ENCODE data around the gene LYL1. TPM values are rescaled to one million over a fixed set of nuclear protein-coding genes. Genes with fewer than 3 reads are reported as not detected.

LYL1 gene
- total RNA-seq, 3 donors from 2014 or later (not counting 1 experiment from before 2014, with no cell fraction given), result 2.0 to 7.7 (median 6.7) TPM

GRCh38 chr19:13053761-13054625, 48.7 kb downstream of the LYL1 start:
- intact Hi-C loops (cut with micrococcal nuclease), result loop anchor here (2.0 kb wide), 1 partner anchor 47 kb away; no protein-coding TSS in a partner anchor
- H3K4me3 Mint-ChIP-seq, result no peak overlapping the region
- ATAC-seq, result no peak
- WGBS (ENCODE audit: insufficient coverage), result 82% methylated on average over 17 of the region's 17 CpGs
- no peak overlapping the region for H3K27ac Mint-ChIP-seq
- TF ChIP-seq, protein P1, sequence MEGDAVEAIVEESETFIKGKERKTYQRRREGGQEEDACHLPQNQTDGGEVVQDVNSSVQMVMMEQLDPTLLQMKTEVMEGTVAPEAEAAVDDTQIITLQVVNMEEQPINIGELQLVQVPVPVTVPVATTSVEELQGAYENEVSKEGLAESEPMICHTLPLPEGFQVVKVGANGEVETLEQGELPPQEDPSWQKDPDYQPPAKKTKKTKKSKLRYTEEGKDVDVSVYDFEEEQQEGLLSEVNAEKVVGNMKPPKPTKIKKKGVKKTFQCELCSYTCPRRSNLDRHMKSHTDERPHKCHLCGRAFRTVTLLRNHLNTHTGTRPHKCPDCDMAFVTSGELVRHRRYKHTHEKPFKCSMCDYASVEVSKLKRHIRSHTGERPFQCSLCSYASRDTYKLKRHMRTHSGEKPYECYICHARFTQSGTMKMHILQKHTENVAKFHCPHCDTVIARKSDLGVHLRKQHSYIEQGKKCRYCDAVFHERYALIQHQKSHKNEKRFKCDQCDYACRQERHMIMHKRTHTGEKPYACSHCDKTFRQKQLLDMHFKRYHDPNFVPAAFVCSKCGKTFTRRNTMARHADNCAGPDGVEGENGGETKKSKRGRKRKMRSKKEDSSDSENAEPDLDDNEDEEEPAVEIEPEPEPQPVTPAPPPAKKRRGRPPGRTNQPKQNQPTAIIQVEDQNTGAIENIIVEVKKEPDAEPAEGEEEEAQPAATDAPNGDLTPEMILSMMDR (IDR thresholded peaks at IDR 0.05), result no peak
- Histone ChIP-seq H3K4me3 (ENCODE audit: low read length) (no peak overlapping the region), H3K4me1 (ENCODE audit: control insufficient read depth, insufficient read depth, low read length) (peaks cover 11% of the 10 kb centered on the region), H3K36me3 (ENCODE audit: control insufficient read depth, insufficient read depth, low read length) (no peaks in the 10 kb centered on the region), H3K27ac (ENCODE audit: low read length) (no peak overlapping the region), H3K9me3 (ENCODE audit: control insufficient read depth, insufficient read depth, low read length) (no peaks in the 10 kb centered on the region), H3K27me3 (ENCODE audit: control insufficient read depth, insufficient read depth, low read length) (peaks cover 9% of the 10 kb centered on the region)
- no peaks in the 10 kb centered on the region for H3K9me3 Mint-ChIP-seq
- peaks cover 26 to 34% of the 10 kb centered on the region in 2 donors for H3K27me3 Mint-ChIP-seq (ENCODE audit: low read depth in 2 of 2)
- no peak for DNase-seq
- H3K4me1 Mint-ChIP-seq, result peaks cover 6 to 19% of the 10 kb centered on the region in 2 donors
- H3K36me3 Mint-ChIP-seq, result no peaks in the 10 kb centered on the region

GRCh38 chr19:13053238-13053637, 49.4 kb downstream of the LYL1 start:
- no peak overlapping the region for H3K4me3 Mint-ChIP-seq
- intact Hi-C loops (cut with micrococcal nuclease), result loop anchor here (2.0 kb wide), 1 partner anchor 46 kb away; no protein-coding TSS in a partner anchor
- H3K9me3 Mint-ChIP-seq, result no peaks in the 10 kb centered on the region
- 93% methylated on average over 1 of the region's 3 CpGs for WGBS (ENCODE audit: insufficient coverage)
- H3K27me3 Mint-ChIP-seq (ENCODE audit: low read depth in 2 of 2), result peaks cover 26 to 29% of the 10 kb centered on the region in 2 donors
- Histone ChIP-seq H3K4me3 (ENCODE audit: low read length) (no peak overlapping the region), H3K9me3 (ENCODE audit: control insufficient read depth, insufficient read depth, low read length) (no peaks in the 10 kb centered on the region), H3K36me3 (ENCODE audit: control insufficient read depth, insufficient read depth, low read length) (no peaks in the 10 kb centered on the region), H3K27ac (ENCODE audit: low read length) (no peak overlapping the region), H3K27me3 (ENCODE audit: control insufficient read depth, insufficient read depth, low read length) (peaks cover 9% of the 10 kb centered on the region), H3K4me1 (ENCODE audit: control insufficient read depth, insufficient read depth, low read length) (peaks cover 11% of the 10 kb centered on the region)
- TF ChIP-seq, protein P1 (IDR thresholded peaks at IDR 0.05), result no peak
- no peak overlapping the region for H3K27ac Mint-ChIP-seq
- H3K4me1 Mint-ChIP-seq, result peaks cover 6 to 19% of the 10 kb centered on the region in 2 donors
- H3K36me3 Mint-ChIP-seq, result no peaks in the 10 kb centered on the region
- ATAC-seq (no peak), DNase-seq (no peak)

DNA sequence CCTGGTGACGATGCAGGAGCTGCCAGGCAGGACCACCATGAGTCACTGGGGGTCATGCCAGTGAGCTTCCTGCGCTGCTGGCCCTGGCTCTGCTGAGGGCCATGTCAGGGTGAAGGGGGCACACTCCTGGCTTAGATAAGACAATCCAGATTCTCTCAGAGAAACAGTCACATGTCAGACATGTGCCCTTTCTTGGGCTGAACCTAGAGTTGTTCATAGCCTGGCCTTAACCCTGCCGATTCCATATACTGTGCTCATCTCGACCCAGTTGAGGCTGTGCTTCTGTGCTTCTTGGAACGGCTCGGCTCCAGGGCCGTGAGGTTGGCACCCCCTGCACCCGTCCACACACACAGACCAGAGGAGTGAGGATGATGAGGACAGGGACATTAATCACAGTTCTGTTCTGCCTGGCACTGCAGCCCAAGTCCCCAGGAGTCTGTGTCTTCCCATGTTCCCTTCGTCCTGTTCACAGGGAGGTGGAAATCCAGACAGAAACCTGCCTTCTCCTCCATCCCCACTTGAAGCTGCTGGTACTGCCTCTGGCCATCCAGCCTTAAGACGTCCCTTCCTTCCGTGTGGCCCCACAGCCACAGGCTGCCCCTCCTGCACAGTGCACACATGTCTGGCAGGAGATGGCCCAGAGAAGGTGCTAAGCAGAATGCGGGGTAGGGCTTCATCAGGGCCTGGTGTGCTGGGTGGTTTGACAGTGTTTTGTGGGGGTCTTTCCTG, 50.0 kb downstream of the LYL1 start:
- no peaks in the 10 kb centered on the region for H3K36me3 Mint-ChIP-seq
- intact Hi-C loops (cut with micrococcal nuclease), result loop anchor here (2.0 kb wide), 1 partner anchor 46 kb away; no protein-coding TSS in a partner anchor
- Histone ChIP-seq H3K4me3 (ENCODE audit: low read length) (no peak overlapping the region), H3K36me3 (ENCODE audit: control insufficient read depth, insufficient read depth, low read length) (no peaks in the 10 kb centered on the region), H3K9me3 (ENCODE audit: control insufficient read depth, insufficient read depth, low read length) (no peaks in the 10 kb centered on the region), H3K4me1 (ENCODE audit: control insufficient read depth, insufficient read depth, low read length) (peaks cover 11% of the 10 kb centered on the region), H3K27ac (ENCODE audit: low read length) (no peak overlapping the region), H3K27me3 (ENCODE audit: control insufficient read depth, insufficient read depth, low read length) (peaks cover 9% of the 10 kb centered on the region)
- TF ChIP-seq, protein P1 (IDR thresholded peaks at IDR 0.05), result no peak
- H3K4me1 Mint-ChIP-seq, result peaks cover 6 to 19% of the 10 kb centered on the region in 2 donors
- H3K9me3 Mint-ChIP-seq, result no peaks in the 10 kb centered on the region
- peaks cover 26 to 35% of the 10 kb centered on the region in 2 donors for H3K27me3 Mint-ChIP-seq (ENCODE audit: low read depth in 2 of 2)
- no peak for ATAC-seq
- WGBS (ENCODE audit: insufficient coverage), result 88% methylated on average over 12 of the region's 12 CpGs
- no peak for DNase-seq
- H3K4me3 Mint-ChIP-seq, result no peak overlapping the region
- H3K27ac Mint-ChIP-seq, result no peak overlapping the region
